ENCODE measurements around the gene FMN1.
A peak's percentile ranks its signal among the peaks of the same experiment; 100 is the strongest.
"Not testable (repeated sequence)": the region's sequence is repeated elsewhere in the genome, so short reads cannot be mapped to it uniquely, and the experiment has no call there.

The FMN1 gene

GRCh38 chr15:32864841-32865240, 329.7 kb downstream of the FMN1 start:
- no peak for FAIRE-seq
- TF ChIP-seq POLR2A (IDR thresholded peaks at IDR 0.05; ENCODE audit: low read depth, low read length), result no peak
- no peak for DNase-seq (ENCODE audit: insufficient read length, low spot score)

- no peak for TF ChIP-seq POLR2A (IDR thresholded peaks at IDR 0.05; ENCODE audit: low read depth, low read length)
- no peak for DNase-seq (ENCODE audit: insufficient read length, low spot score)
- FAIRE-seq, result no peak
These were observed 330.5 kb downstream of the FMN1 start for GRCh38 chr15:32864051-32864450.

- DNase-seq (ENCODE audit: insufficient read length, low spot score) (peak; percentile 22), FAIRE-seq (peak; percentile 48)
- TF ChIP-seq POLR2A (IDR thresholded peaks at IDR 0.05; ENCODE audit: low read depth, low read length), result no peak
These were observed 332.8 kb downstream of the FMN1 start for GRCh38 chr15:32861761-32862160.

- DNase-seq (ENCODE audit: insufficient read length, low spot score) (no peak), FAIRE-seq (peak; percentile 15)
- TF ChIP-seq POLR2A (IDR thresholded peaks at IDR 0.05; ENCODE audit: low read depth, low read length), result no peak
These were observed 333.3 kb downstream of the FMN1 start for GRCh38 chr15:32861174-32861573.

- no peak for DNase-seq (ENCODE audit: insufficient read length, low spot score)
- no peak for FAIRE-seq
- TF ChIP-seq POLR2A (IDR thresholded peaks at IDR 0.05; ENCODE audit: low read depth, low read length), result no peak
These were observed 334.5 kb downstream of the FMN1 start for GRCh38 chr15:32859996-32860395.

GRCh38 chr15:32859251-32859650, 335.3 kb downstream of the FMN1 start:
- DNase-seq (ENCODE audit: insufficient read length, low spot score), result no peak

GRCh38 chr15:32857732-32858131, 336.8 kb downstream of the FMN1 start:
- FAIRE-seq (no peak), DNase-seq (ENCODE audit: insufficient read length, low spot score) (no peak)
- TF ChIP-seq POLR2A (IDR thresholded peaks at IDR 0.05; ENCODE audit: low read depth, low read length), result no peak

More at GRCh38 chr15:32859251-32859650, 335.3 kb downstream of the FMN1 start:
- FAIRE-seq, result no peak
- no peak for TF ChIP-seq POLR2A (IDR thresholded peaks at IDR 0.05; ENCODE audit: low read depth, low read length)

GRCh38 chr15:32856753-32857152, 337.8 kb downstream of the FMN1 start:
- FAIRE-seq, result no peak
- no peak for DNase-seq (ENCODE audit: insufficient read length, low spot score)
- no peak for TF ChIP-seq POLR2A (IDR thresholded peaks at IDR 0.05; ENCODE audit: low read depth, low read length)

- FAIRE-seq (peak; percentile 100), DNase-seq (ENCODE audit: insufficient read length, low spot score) (peak; percentile 50)
- TF ChIP-seq POLR2A (IDR thresholded peaks at IDR 0.05; ENCODE audit: low read depth, low read length), result no peak
These were observed 338.6 kb downstream of the FMN1 start for GRCh38 chr15:32855942-32856341.

- FAIRE-seq, result no peak
- no peak for TF ChIP-seq POLR2A (IDR thresholded peaks at IDR 0.05; ENCODE audit: low read depth, low read length)
- DNase-seq (ENCODE audit: insufficient read length, low spot score), result no peak
These were observed 340.9 kb downstream of the FMN1 start for GRCh38 chr15:32853592-32853991.

GRCh38 chr15:32852771-32853170, 341.7 kb downstream of the FMN1 start:
- no peak for TF ChIP-seq POLR2A (IDR thresholded peaks at IDR 0.05; ENCODE audit: low read depth, low read length)
- FAIRE-seq, result peak; percentile 61
- no peak for DNase-seq (ENCODE audit: insufficient read length, low spot score)

- FAIRE-seq, result peak; percentile 20
- TF ChIP-seq POLR2A (IDR thresholded peaks at IDR 0.05; ENCODE audit: low read depth, low read length), result no peak
- no peak for DNase-seq (ENCODE audit: insufficient read length, low spot score)
These were observed 342.5 kb downstream of the FMN1 start for GRCh38 chr15:32852017-32852416.

- TF ChIP-seq POLR2A (IDR thresholded peaks at IDR 0.05; ENCODE audit: low read depth, low read length), result no peak
- DNase-seq (ENCODE audit: insufficient read length, low spot score), result no peak
- FAIRE-seq, result peak; percentile 52
These were observed 342.9 kb downstream of the FMN1 start for GRCh38 chr15:32851572-32851971.

- FAIRE-seq (peak; percentile 98), DNase-seq (ENCODE audit: insufficient read length, low spot score) (peak; percentile 15)
- no peak for TF ChIP-seq POLR2A (IDR thresholded peaks at IDR 0.05; ENCODE audit: low read depth, low read length)
These were observed 344.5 kb downstream of the FMN1 start for GRCh38 chr15:32849769-32850668.

- not testable (repeated sequence) for DNase-seq (ENCODE audit: insufficient read length, low spot score); FAIRE-seq
These were observed 347.8 kb downstream of the FMN1 start for GRCh38 chr15:32846671-32847070.
